CD8-positive, alpha-beta memory T cell (primary cell): ENCODE measurements around the gene VKORC1. TPM values are rescaled to one million over a fixed set of nuclear protein-coding genes. Genes with fewer than 3 reads are reported as not detected.

ENCODE experiments used
- CTCF ChIA-PET: fragments of 350-600 bp; sonication (Branson Sonifier 250); formaldehyde crosslinking; loops from one replicate; lab custom pipeline; 2021; ENCODE audit warnings: antibody characterized with exemption; lab: Charles Lee
- POLR2A ChIA-PET: fragments of 350-600 bp; sonication (Branson Sonifier 250); formaldehyde crosslinking; loops from one replicate; lab custom pipeline; 2021; ENCODE audit warnings: antibody characterized with exemption; lab: Charles Lee
- DNase-seq, 5 donors: peaks; one replicate each; pipeline versions ENCODE4 v3.0.0 to v3.0.0-alpha.2; 2020 to 2022; ENCODE audit warnings: mixed read lengths in 1 of 5
- H3K27ac ChIP-seq: one replicate; pipeline ENCODE4 v1.7.0; 2013; ENCODE audit warnings: low read depth, mild to moderate bottlenecking, low read length, moderate library complexity
- H3K27me3 ChIP-seq: 2 replicates; pipeline ENCODE4 v1.7.0; 2013; ENCODE audit warnings: low read length, mild to moderate bottlenecking; ENCODE audit not compliant: insufficient read depth, poor library complexity, severe bottlenecking
- H3K36me3 ChIP-seq: 2 replicates; pipeline ENCODE4 v1.7.0; 2013; ENCODE audit warnings: mild to moderate bottlenecking, low read length, moderate library complexity; ENCODE audit not compliant: insufficient read depth
- H3K4me1 ChIP-seq: 2 replicates; pipeline ENCODE4 v1.7.0; 2013; ENCODE audit warnings: mild to moderate bottlenecking, low read length, moderate library complexity; ENCODE audit not compliant: insufficient read depth
- H3K4me3 ChIP-seq: 2 replicates; pipeline ENCODE4 v1.7.0; 2013; ENCODE audit warnings: mild to moderate bottlenecking, low read length
- H3K9me3 ChIP-seq: 2 replicates; pipeline ENCODE4 v1.7.0; 2013; ENCODE audit warnings: mild to moderate bottlenecking, low read length
- H3K27ac Mint-ChIP-seq, 8 donors: one replicate each; pipeline ENCODE4 v1.8.0; 2020 to 2021; ENCODE audit warnings: mixed read lengths in 8 of 8, mild to moderate bottlenecking in 6 of 8, inconsistent platforms in 3 of 8, moderate library complexity in 3 of 8
- H3K27me3 Mint-ChIP-seq, 2 donors: one replicate each; pipeline ENCODE4 v1.8.0; 2020 to 2021; ENCODE audit warnings: mixed read lengths in 2 of 2, mild to moderate bottlenecking in 1 of 2, moderate library complexity in 1 of 2
- H3K36me3 Mint-ChIP-seq, 3 donors: one replicate each; pipeline ENCODE4 v1.8.0; 2020 to 2021; ENCODE audit warnings: mixed read lengths in 3 of 3, inconsistent platforms in 1 of 3, mild to moderate bottlenecking in 1 of 3
- H3K4me1 Mint-ChIP-seq, 3 donors: one replicate each; pipeline ENCODE4 v1.8.0; 2020 to 2021; ENCODE audit warnings: mixed read lengths in 3 of 3, inconsistent platforms in 1 of 3, mild to moderate bottlenecking in 1 of 3
- H3K4me3 Mint-ChIP-seq, 7 donors: one replicate each; pipeline ENCODE4 v1.8.0; 2020 to 2021; ENCODE audit warnings: mixed read lengths in 7 of 7, mild to moderate bottlenecking in 6 of 7, moderate library complexity in 4 of 7, inconsistent platforms in 2 of 7
- H3K9me3 Mint-ChIP-seq, 5 donors: one replicate each; pipeline ENCODE4 v1.8.0; 2020 to 2022; ENCODE audit warnings: mixed read lengths in 5 of 5, mild to moderate bottlenecking in 3 of 5, moderate library complexity in 2 of 5, inconsistent platforms in 1 of 5
- polyA plus RNA-seq: library from polyadenylated mRNA; unstranded; fragments of 300-500 nt; fragmentation: Illumina TruSeq; gene quantifications from one replicate; pipeline ENCODE4 v1.2.3, GENCODE V29; 2021
- total RNA-seq, 2 experiments: library from RNA; stranded (reverse); gene quantifications; one replicate each; pipeline ENCODE4 v1.2.3, GENCODE V29; 2021

Gene VKORC1
- total and polyA plus RNA-seq, 3 experiments from 2014 or later = 66.0 to 124 (median 74.3) TPM

DNA sequence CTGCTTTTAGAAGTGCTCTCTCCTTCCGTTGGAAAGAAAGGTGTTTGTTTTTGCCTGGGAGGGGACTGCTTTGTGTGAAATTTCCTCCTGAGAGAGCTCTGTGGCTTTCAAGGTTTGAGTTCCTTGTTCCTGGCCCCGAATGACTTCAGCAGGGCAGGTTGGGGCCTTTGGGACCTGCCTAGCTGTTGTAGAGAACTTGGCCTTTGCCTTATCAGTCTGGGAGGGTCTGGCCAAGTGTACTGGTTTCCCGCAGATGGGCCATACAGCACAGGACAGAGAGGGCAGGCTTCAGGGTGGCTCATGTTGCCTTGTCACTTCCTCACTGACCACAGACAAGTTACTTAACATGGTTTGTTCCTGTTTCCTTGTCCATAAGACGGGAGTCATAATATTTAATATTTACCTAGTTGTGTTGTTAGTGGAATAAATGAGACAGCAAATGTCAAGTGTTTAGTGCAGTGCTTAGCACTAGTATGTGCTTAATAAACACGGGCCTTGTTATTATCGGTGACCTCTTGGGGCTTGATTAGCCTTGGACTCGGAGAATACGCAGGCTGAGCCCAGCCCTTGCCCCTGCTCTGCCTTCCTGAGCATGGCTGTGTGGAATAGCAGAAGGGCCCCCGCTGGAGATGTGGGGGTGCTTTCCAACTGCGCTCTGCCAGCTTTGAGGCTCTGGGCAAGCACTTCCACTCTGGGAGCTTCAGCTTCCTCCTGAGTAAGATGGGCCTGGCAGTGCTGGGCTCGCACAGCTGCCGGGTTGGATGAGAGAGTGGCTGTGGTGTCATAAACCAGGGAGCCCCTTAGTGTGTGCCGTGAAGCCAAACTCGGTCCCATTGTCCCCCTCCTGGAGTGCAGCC, 34.3 kb upstream of the VKORC1 start:
- Mint-ChIP-seq H3K27me3 (peaks cover 0 to 2% of the 10 kb centered on the region in 2 donors), H3K4me3 (no peak overlapping the region), H3K36me3 (peaks cover 0 to 85% (median 15%) of the 10 kb centered on the region in 3 donors), H3K27ac (no peak overlapping the region), H3K9me3 (no peaks in the 10 kb centered on the region), H3K4me1 (peaks cover 0 to 1% (median 0%) of the 10 kb centered on the region in 3 donors)
- no peak for DNase-seq
- H3K27me3 ChIP-seq = no peaks in the 10 kb centered on the region
- ChIA-PET POLR2A (interaction anchor here (0.6 to 1.3 kb wide), 2 partner anchors 11 to 229 kb away, joined by 3 to 6 read pairs; partner anchors contain the start of gene KAT8), CTCF (interaction anchor here (3.8 kb wide), 1 partner anchor 13 kb away, joined by 21 read pairs; no protein-coding TSS in a partner anchor)
- H3K36me3 ChIP-seq = peaks cover 5% of the 10 kb centered on the region
- H3K9me3 ChIP-seq = no peaks in the 10 kb centered on the region
- no peaks in the 10 kb centered on the region for H3K4me1 ChIP-seq
- H3K27ac ChIP-seq = peak overlapping the region; percentile 61
- H3K4me3 ChIP-seq = no peak overlapping the region

DNA sequence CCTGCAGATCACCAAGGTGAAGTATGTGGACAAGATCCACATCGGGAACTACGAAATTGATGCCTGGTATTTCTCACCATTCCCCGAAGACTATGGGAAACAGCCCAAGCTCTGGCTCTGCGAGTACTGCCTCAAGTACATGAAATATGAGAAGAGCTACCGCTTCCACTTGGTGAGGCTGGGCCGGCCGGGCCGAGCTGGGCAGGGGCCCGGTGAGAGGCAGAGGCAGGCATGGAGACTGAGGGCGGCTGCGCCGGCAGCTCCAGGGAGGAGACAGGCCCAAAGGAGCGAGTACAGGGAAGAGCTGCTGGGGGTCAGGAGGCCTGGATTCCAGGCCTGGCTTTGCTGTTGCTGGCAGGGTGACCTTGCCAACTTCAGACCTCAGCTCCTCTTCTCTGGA, 32.6 kb upstream of the VKORC1 start:
- Mint-ChIP-seq H3K27ac (no peak overlapping the region), H3K9me3 (no peaks in the 10 kb centered on the region), H3K4me3 (no peak overlapping the region), H3K4me1 (no peaks in the 10 kb centered on the region), H3K36me3 (peaks cover 0 to 78% (median 17%) of the 10 kb centered on the region in 3 donors), H3K27me3 (no peaks in the 10 kb centered on the region)
- no peak for DNase-seq
- peaks cover 8% of the 10 kb centered on the region for H3K36me3 ChIP-seq
- H3K9me3 ChIP-seq = no peaks in the 10 kb centered on the region
- H3K27ac ChIP-seq = no peak overlapping the region
- no peak overlapping the region for H3K4me3 ChIP-seq
- CTCF ChIA-PET = interaction anchor here (3.8 kb wide), 1 partner anchor 15 kb away, joined by 21 read pairs; no protein-coding TSS in a partner anchor
- POLR2A ChIA-PET = interaction anchor here (1.2 kb wide), 1 partner anchor 10 kb away, joined by 5 read pairs; the partner anchor contains the start of gene KAT8
- no peaks in the 10 kb centered on the region for H3K4me1 ChIP-seq
- H3K27me3 ChIP-seq = no peaks in the 10 kb centered on the region

DNA sequence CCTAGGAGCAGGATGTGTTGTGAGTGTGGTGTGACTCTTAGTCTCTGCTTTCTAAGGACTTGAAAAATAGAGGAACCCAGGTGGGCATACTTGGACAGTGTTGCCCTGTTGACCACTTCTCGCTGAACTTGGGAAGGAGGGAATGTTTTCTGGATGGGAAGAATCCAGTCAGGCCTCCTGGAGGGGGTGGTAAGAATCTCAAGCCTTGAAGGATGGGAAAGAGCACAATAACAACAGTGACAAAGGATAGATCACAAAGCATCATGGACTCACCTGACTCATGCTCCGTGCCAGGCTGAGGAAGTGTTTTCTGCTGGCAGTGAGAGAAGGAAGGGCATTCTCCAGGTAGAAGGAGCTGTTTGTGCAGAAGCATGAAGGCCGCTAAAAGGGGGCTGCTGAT, 31.2 kb upstream of the VKORC1 start:
- H3K27ac ChIP-seq = no peak overlapping the region
- H3K27ac Mint-ChIP-seq = no peak overlapping the region
- ChIA-PET CTCF (no interaction called here), POLR2A (no interaction called here)
- H3K9me3 Mint-ChIP-seq = no peaks in the 10 kb centered on the region
- peaks cover 0 to 75% (median 20%) of the 10 kb centered on the region in 3 donors for H3K36me3 Mint-ChIP-seq
- DNase-seq = no peak
- H3K4me1 ChIP-seq = no peaks in the 10 kb centered on the region
- H3K4me3 Mint-ChIP-seq = no peak overlapping the region
- no peaks in the 10 kb centered on the region for H3K9me3 ChIP-seq
- H3K4me1 Mint-ChIP-seq = no peaks in the 10 kb centered on the region
- H3K27me3 ChIP-seq = no peaks in the 10 kb centered on the region
- H3K27me3 Mint-ChIP-seq = no peaks in the 10 kb centered on the region
- H3K4me3 ChIP-seq = no peak overlapping the region
- peaks cover 14% of the 10 kb centered on the region for H3K36me3 ChIP-seq

DNA sequence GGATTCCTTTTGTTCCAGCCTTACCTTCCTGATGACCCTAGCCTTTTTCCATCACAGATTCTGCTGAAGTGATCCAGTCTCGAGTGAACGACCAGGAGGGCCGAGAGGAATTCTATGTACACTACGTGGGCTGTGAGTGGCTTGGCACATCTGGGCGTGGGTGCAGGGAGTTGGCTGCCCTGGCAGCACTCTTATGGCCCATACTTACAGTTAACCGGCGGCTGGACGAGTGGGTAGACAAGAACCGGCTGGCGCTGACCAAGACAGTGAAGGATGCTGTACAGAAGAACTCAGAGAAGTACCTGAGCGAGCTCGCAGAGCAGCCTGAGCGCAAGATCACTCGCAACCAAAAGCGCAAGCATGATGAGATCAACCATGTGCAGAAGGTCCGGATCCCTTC, 25.5 kb upstream of the VKORC1 start:
- Mint-ChIP-seq H3K4me3 (no peak overlapping the region), H3K4me1 (peaks cover 13 to 18% (median 16%) of the 10 kb centered on the region in 3 donors), H3K27me3 (no peaks in the 10 kb centered on the region), H3K9me3 (no peaks in the 10 kb centered on the region), H3K36me3 (peaks cover 0 to 55% (median 12%) of the 10 kb centered on the region in 3 donors), H3K27ac (peak overlapping the region in 3 of 8 donors; percentile 3 to 42 (median 16))
- H3K27me3 ChIP-seq = no peaks in the 10 kb centered on the region
- no peak for DNase-seq
- no peaks in the 10 kb centered on the region for H3K9me3 ChIP-seq
- no peak overlapping the region for H3K27ac ChIP-seq
- H3K4me3 ChIP-seq = no peak overlapping the region
- H3K36me3 ChIP-seq = peaks cover 29% of the 10 kb centered on the region
- H3K4me1 ChIP-seq = peaks cover 12% of the 10 kb centered on the region
- POLR2A ChIA-PET = no interaction called here
- CTCF ChIA-PET = interaction anchor here (3.3 kb wide), 1 partner anchor 22 kb away, joined by 19 read pairs; no protein-coding TSS in a partner anchor

DNA sequence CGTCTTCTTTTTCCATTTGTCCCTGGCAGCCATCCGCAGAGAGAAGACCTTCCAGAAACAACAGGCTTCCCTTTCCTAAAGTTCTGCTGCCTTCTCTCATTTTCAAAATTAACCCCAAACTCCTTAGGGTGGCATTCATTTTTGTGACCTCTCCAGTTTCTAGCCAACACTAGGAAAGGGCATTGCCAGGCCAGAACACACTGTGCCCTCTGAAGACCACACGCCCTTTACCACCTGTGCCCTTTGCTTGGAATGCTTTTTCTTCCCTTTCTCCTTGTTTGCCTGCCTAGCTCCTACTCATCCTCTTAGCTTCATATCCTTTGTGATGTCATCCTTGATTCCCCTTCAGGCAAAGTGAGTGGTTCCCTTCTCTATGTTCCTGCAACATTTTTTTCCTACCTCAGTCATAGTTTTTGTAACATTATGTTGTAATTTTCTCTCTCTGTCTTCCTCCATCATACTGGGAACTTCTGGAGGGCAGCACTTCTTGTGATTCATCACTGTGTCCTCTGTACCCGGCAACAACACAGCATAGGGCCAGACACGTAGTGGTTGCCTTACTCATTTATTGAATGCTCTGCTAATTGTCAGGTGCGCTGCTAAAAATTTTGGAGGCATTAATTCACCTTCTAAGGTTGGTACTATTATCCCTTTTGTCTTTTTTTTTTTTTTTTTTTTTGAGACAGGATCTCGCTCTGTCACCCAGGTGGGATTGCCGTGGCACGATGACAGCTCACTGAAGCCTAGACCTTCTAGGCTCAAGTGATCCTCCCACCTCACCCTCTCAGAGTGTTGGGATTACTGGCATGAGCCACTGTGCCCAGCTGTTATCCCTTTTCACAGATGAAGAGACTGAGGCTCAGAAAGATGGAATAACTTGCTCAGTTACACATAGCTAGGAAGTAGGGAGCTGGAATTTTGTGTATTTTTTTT, 23.9 kb upstream of the VKORC1 start:
- CTCF ChIA-PET = interaction anchor here (0.9 to 2.7 kb wide), 3 partner anchors 17 to 45 kb away, joined by 3 to 34 read pairs (median 9); partner anchors contain the start of genes ZNF646 and ZNF668
- Histone ChIP-seq H3K4me1 (peaks cover 12% of the 10 kb centered on the region), H3K27ac (peak overlapping the region; percentile 90), H3K4me3 (peak overlapping the region; percentile 90), H3K36me3 (peaks cover 29% of the 10 kb centered on the region), H3K9me3 (no peaks in the 10 kb centered on the region), H3K27me3 (no peaks in the 10 kb centered on the region)
- Mint-ChIP-seq H3K27ac (peak overlapping the region; percentile 76 to 99 (median 96)), H3K4me3 (peak overlapping the region; percentile 83 to 95 (median 89)), H3K4me1 (peaks cover 13 to 18% (median 16%) of the 10 kb centered on the region in 3 donors), H3K9me3 (no peaks in the 10 kb centered on the region), H3K27me3 (no peaks in the 10 kb centered on the region), H3K36me3 (peaks cover 0 to 42% (median 12%) of the 10 kb centered on the region in 3 donors)
- no peak for DNase-seq
- POLR2A ChIA-PET = interaction anchor here (0.6 to 3.1 kb wide), 15 partner anchors 10 to 1524 kb away, joined by 3 to 59 read pairs (median 6); partner anchors contain the start of genes ARMC5, BCKDK, FUS and SETD1A

DNA sequence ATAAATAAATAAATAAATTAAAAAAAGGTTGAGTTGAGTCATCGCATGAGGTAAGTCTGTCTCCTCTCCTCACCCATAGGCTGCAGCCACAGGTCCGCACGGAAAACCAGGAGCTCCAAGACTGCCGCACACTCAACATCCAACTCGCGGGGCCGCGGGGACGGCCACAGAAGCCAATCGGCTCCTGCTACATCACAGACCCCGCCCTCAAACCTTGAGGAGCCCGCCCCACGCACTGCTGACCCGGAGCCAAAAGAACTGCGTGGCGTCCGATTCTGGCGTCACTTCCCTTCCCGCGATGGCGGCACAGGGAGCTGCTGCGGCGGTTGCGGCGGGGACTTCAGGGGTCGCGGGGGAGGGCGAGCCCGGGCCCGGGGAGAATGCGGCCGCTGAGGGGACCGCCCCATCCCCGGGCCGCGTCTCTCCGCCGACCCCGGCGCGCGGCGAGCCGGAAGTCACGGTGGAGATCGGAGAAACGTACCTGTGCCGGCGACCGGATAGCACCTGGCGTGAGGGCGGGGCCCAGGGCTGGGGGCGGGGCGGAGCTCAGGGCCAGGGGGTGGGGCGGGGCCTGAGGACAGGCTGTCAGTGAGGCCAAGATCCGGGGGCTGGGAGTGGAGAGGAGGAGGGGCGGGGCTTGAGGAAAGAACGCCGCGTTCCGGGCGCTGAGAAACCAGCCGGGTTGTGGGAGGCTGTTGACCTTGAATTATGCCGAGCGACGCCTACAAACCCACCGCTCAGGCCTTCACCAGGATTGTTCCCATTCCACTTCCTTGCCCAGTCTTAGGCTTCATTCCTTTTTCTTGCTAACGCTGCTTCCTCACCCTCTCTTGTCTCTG, 23.0 kb upstream of the VKORC1 start, which contains the start of gene KAT8:
TSS of gene KAT8 (plus strand) at position 281 of the 839 bp plus-strand sequence. CDS start at position 299, 18 bp downstream.
- Histone ChIP-seq H3K9me3 (no peaks in the 10 kb centered on the region), H3K27ac (peak within 1 kb of the TSS; percentile 90), H3K4me1 (peaks cover 12% of the 10 kb centered on the region), H3K27me3 (no peaks in the 10 kb centered on the region), H3K36me3 (peaks cover 29% of the 10 kb centered on the region), H3K4me3 (peak within 1 kb of the TSS; percentile 90)
- peak; percentile 96 to 98 (median 97) for DNase-seq
- POLR2A ChIA-PET = interaction anchor here (0.5 to 3.1 kb wide), 22 partner anchors 9 to 1523 kb away, joined by 3 to 59 read pairs (median 3); partner anchors contain the start of genes ARMC5, BCKDK, FUS and SETD1A
- Mint-ChIP-seq H3K27ac (peak within 1 kb of the TSS; percentile 76 to 99 (median 96)), H3K27me3 (no peaks in the 10 kb centered on the region), H3K4me1 (peaks cover 13 to 18% (median 16%) of the 10 kb centered on the region in 3 donors), H3K36me3 (peaks cover 0 to 46% (median 12%) of the 10 kb centered on the region in 3 donors), H3K9me3 (no peaks in the 10 kb centered on the region), H3K4me3 (peak within 1 kb of the TSS; percentile 83 to 95 (median 89))
- CTCF ChIA-PET = interaction anchor here (0.8 to 2.7 kb wide), 4 partner anchors 11 to 44 kb away, joined by 3 to 34 read pairs (median 6); partner anchors contain the start of genes ZNF646 and ZNF668
